ENCODE results near the gene FAM237B.
A peak's percentile ranks its signal among the peaks of the same experiment; 100 is the strongest.
"Not testable (repeated sequence)": the region's sequence is repeated elsewhere in the genome, so short reads cannot be mapped to it uniquely, and the experiment has no call there.

FAM237B gene

GRCh38 chr7:90320801-90321494 lies at the start of gene FAM237B:
Gene FAM237B (minus strand): TSS chr7:90321304. CDS start chr7:90319748, 1,556 bp downstream.
- no peak for DNase-seq

- DNase-seq: no peak
Observed at GRCh38 chr7:90351987-90352386, 30.9 kb upstream of the FAM237B start.

GRCh38 chr7:90350032-90350431 lies 28.9 kb upstream of the FAM237B start:
- not testable (repeated sequence) for DNase-seq

GRCh38 chr7:90349305-90349704 lies 28.2 kb upstream of the FAM237B start:
- DNase-seq: no peak

GRCh38 chr7:90347759-90348158 lies 26.7 kb upstream of the FAM237B start:
- peak; percentile 14 to 21 for DNase-seq

- peak; percentile 90 to 94 for DNase-seq
Observed at GRCh38 chr7:90346336-90347125, 25.4 kb upstream of the FAM237B start, which contains the start of gene GTPBP10. Gene GTPBP10 (plus strand): TSS chr7:90346716. CDS start chr7:90346742, 26 bp downstream.

- peak; percentile 22 to 27 for DNase-seq
Observed at GRCh38 chr7:90345595-90346335, 24.7 kb upstream of the FAM237B start.

- DNase-seq: no peak
Observed at GRCh38 chr7:90345016-90345415, 23.9 kb upstream of the FAM237B start.

GRCh38 chr7:90337106-90337505 lies 16.0 kb upstream of the FAM237B start:
- DNase-seq: no peak

GRCh38 chr7:90334926-90335325 lies 13.8 kb upstream of the FAM237B start:
- not testable (repeated sequence) for DNase-seq

GRCh38 chr7:90334193-90334843 lies 13.2 kb upstream of the FAM237B start:
- no peak for DNase-seq

GRCh38 chr7:90326500-90326899 lies 5.4 kb upstream of the FAM237B start:
- DNase-seq: no peak

- DNase-seq: no peak
Observed at GRCh38 chr7:90322837-90323236, 1.7 kb upstream of the FAM237B start.

- no peak for DNase-seq
Observed at GRCh38 chr7:90320418-90320800, 695 bp downstream of the FAM237B start.

- no peak for DNase-seq
Observed at GRCh38 chr7:90320014-90320413, 1.1 kb downstream of the FAM237B start.

- DNase-seq: no peak
Observed at GRCh38 chr7:90313907-90314306, 7.2 kb downstream of the FAM237B start.

- peak; percentile 18 to 21 for DNase-seq
Observed at GRCh38 chr7:90312745-90313144, 8.4 kb downstream of the FAM237B start.

- DNase-seq: no peak
Observed at GRCh38 chr7:90311175-90311574, 9.9 kb downstream of the FAM237B start.

GRCh38 chr7:90309872-90310271 lies 11.2 kb downstream of the FAM237B start:
- no peak for DNase-seq

GRCh38 chr7:90303241-90303640 lies 17.9 kb downstream of the FAM237B start:
- no peak for DNase-seq

GRCh38 chr7:90298145-90299038 lies 22.7 kb downstream of the FAM237B start:
- peak; percentile 27 to 39 for DNase-seq
